Sigmoid colon (tissue), 7 donors: ENCODE measurements around the gene RARRES2. TPM values are rescaled to one million over a fixed set of nuclear protein-coding genes. Genes with fewer than 3 reads are reported as not detected.
"Not testable (repeated sequence)": the region's sequence is repeated elsewhere in the genome, so short reads cannot be mapped to it uniquely, and the experiment has no call there.

ENCODE experiments used
- DNase-seq: peaks from one replicate; pipeline ENCODE4 v3.0.0-alpha.2; 2019
- H3K27ac ChIP-seq, 4 donors: fragments of 200-600 bp; sonication (generic); one replicate each; pipeline ENCODE4 v1.5.1; 2016 to 2019; ENCODE audit warnings: mild to moderate bottlenecking in 1 of 4
- H3K27me3 ChIP-seq, 3 donors: fragments of 200-600 bp; sonication (generic); one replicate each; pipeline ENCODE4 v1.5.1; 2019; ENCODE audit warnings: mild to moderate bottlenecking in 1 of 3
- H3K36me3 ChIP-seq, 4 donors: fragments of 200-600 bp; sonication (generic); one replicate each; pipeline ENCODE4 v1.5.1; 2016 to 2019
- H3K4me1 ChIP-seq, 4 donors: fragments of 200-600 bp; sonication (generic); one replicate each; pipeline ENCODE4 v1.5.1; 2017 to 2019
- H3K4me3 ChIP-seq, 4 donors: fragments of 200-600 bp; sonication (generic); one replicate each; pipeline ENCODE4 v1.5.1; 2017 to 2019; ENCODE audit warnings: mild to moderate bottlenecking in 2 of 4, moderate library complexity in 1 of 4
- H3K9me3 ChIP-seq, 4 donors: fragments of 200-600 bp in 3 of 4; sonication (generic) in 3 of 4; one replicate each; pipeline versions ENCODE4 v1.5.1 to v1.6.1; 2013 to 2019
- CTCF ChIP-seq, 4 experiments: fragments of 450-650 bp in 3 of 4; fragments of 200-600 bp in 1 of 4; IDR thresholded peaks; one replicate each; pipeline ENCODE4 v1.5.1; 2016 to 2019; ENCODE audit warnings: antibody characterized with exemption in 4 of 4, mild to moderate bottlenecking in 3 of 4, moderate library complexity in 2 of 4
- EP300 ChIP-seq, 4 donors: sonication (generic); formaldehyde crosslinking; IDR thresholded peaks; one replicate each; pipeline ENCODE4 v1.6.1; 2017; ENCODE audit warnings: antibody characterized with exemption in 4 of 4
- POLR2A ChIP-seq, 2 donors: fragments of 450-650 bp; IDR thresholded peaks; one replicate each; pipeline ENCODE4 v1.6.1; 2016; ENCODE audit warnings: antibody characterized with exemption in 2 of 2, mild to moderate bottlenecking in 2 of 2, moderate library complexity in 2 of 2
- POLR2AphosphoS5 ChIP-seq, 4 donors: sonication (generic); formaldehyde crosslinking; IDR thresholded peaks; one replicate each; pipeline ENCODE4 v1.6.1; 2017; ENCODE audit warnings: antibody characterized with exemption in 4 of 4
- WGBS, 2 donors: extraction: QIAGEN DNeasy Blood & Tissue Kit; methylation state at CpG; one replicate each; pipeline ENCODE4 v1.1.7; 2013; 5-methylcytosine and 5-hydroxymethylcytosine counted together
- intact Hi-C: fragments of 100-400 bp; cut with DNase I; formaldehyde crosslinking; loops from one replicate; pipeline ENCODE4 v1.15.1; 2023
- polyA plus RNA-seq, 3 donors: library from polyadenylated mRNA; stranded (reverse); fragments of 200-250 nt; gene quantifications; one replicate each; pipeline ENCODE4 v1.2.3, GENCODE V29; 2013
- total RNA-seq, 4 donors: library from RNA; depleted of rRNA; stranded (reverse); fragments of >200 nt; gene quantifications; one replicate each; pipeline ENCODE4 v1.1.0, GENCODE V29; 2016
- donor health status: healthy with polysubstance abuse.
- donor health status: Bipolar disorder and iron deficiency.
- donor health status: healthy.

Gene RARRES2
- total and polyA plus RNA-seq, 7 donors, result 28.9 to 447 (median 289) TPM

DNA sequence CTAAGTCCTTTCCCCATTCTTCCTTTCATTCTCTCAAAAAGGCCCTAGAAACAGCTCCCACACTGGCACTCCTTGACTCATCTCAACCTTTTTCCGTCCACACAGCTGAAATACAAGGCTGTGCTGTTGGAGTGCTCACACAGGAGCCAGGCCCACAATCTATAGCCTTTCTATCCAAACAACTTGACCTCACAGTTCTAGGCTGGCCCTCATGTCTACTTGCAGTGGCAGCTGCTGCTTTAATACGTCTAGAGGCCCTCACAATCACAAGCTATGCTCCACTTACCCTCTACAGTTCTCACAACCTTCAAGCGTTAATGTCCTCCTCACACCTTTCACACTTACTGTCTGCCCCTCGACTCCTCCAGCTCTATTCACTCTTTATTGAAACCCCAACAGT, 30.3 kb downstream of the RARRES2 start:
- no peak for DNase-seq
- 96 to 97% methylated on average over 4 of the region's 4 CpGs for WGBS, 2 donors
- TF ChIP-seq EP300 (IDR thresholded peaks at IDR 0.05) (no peak), POLR2A (IDR thresholded peaks at IDR 0.05) (no peak), CTCF (IDR thresholded peaks at IDR 0.05) (no peak), POLR2AphosphoS5 (IDR thresholded peaks at IDR 0.05) (no peak)
- H3K27me3 ChIP-seq, result no peaks in the 10 kb centered on the region
- no peaks in the 10 kb centered on the region for H3K9me3 ChIP-seq
- no peaks in the 10 kb centered on the region for H3K36me3 ChIP-seq
- intact Hi-C loops, result no loop called here
- H3K4me1 ChIP-seq, result no peaks in the 10 kb centered on the region
- H3K27ac ChIP-seq, result no peak overlapping the region
- no peak overlapping the region for H3K4me3 ChIP-seq

- TF ChIP-seq POLR2A (IDR thresholded peaks at IDR 0.05) (no peak), CTCF (IDR thresholded peaks at IDR 0.05) (no peak), EP300 (IDR thresholded peaks at IDR 0.05) (no peak), POLR2AphosphoS5 (IDR thresholded peaks at IDR 0.05) (no peak)
- Histone ChIP-seq H3K36me3 (no peaks in the 10 kb centered on the region), H3K27ac (no peak overlapping the region), H3K4me1 (no peaks in the 10 kb centered on the region), H3K4me3 (no peak overlapping the region), H3K9me3 (no peaks in the 10 kb centered on the region), H3K27me3 (no peaks in the 10 kb centered on the region)
- no peak for DNase-seq
- intact Hi-C loops, result no loop called here
Measured at GRCh38 chr7:150308575-150308974, 32.9 kb downstream of the RARRES2 start.

GRCh38 chr7:150307904-150308303, 33.5 kb downstream of the RARRES2 start:
- H3K4me1 ChIP-seq, result no peaks in the 10 kb centered on the region
- H3K9me3 ChIP-seq, result no peaks in the 10 kb centered on the region
- 92 to 95% methylated on average over 9 of the region's 9 CpGs for WGBS, 2 donors

DNA sequence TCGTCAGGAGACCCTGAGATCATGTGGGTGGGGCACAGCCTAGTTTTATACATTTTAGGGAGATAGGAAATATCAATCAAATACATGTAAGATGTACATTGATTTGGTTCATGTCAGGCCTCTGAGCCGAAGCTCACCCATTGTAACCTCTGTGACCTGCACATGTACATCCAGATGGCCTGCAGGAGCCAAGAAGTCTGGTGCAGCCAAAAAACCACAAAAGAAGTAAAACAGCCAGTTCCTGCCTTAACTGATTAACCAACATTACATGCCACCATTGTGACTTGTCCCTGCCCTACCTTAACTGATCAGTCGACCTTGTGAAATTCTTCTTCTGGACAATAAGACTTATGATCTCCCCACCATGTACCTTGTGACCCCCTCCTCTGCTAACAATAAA, 34.3 kb downstream of the RARRES2 start:
- no peak for TF ChIP-seq POLR2AphosphoS5 (IDR thresholded peaks at IDR 0.05)
- TF ChIP-seq POLR2A (IDR thresholded peaks at IDR 0.05), result no peak
- TF ChIP-seq CTCF (IDR thresholded peaks at IDR 0.05), result no peak
- no peak for TF ChIP-seq EP300 (IDR thresholded peaks at IDR 0.05)
- H3K27me3 ChIP-seq, result no peaks in the 10 kb centered on the region
- intact Hi-C loops, result no loop called here
- DNase-seq, result no peak
- no peaks in the 10 kb centered on the region for H3K36me3 ChIP-seq
- H3K27ac ChIP-seq, result no peak overlapping the region
- no peaks in the 10 kb centered on the region for H3K9me3 ChIP-seq
- no peak overlapping the region for H3K4me3 ChIP-seq
- no peaks in the 10 kb centered on the region for H3K4me1 ChIP-seq
- 84 to 86% methylated on average over 3 of the region's 3 CpGs for WGBS, 2 donors

More at GRCh38 chr7:150307904-150308303, 33.5 kb downstream of the RARRES2 start:
- Histone ChIP-seq H3K4me3 (no peak overlapping the region), H3K27ac (no peak overlapping the region), H3K36me3 (no peaks in the 10 kb centered on the region), H3K27me3 (no peaks in the 10 kb centered on the region)
- no peak for TF ChIP-seq EP300 (IDR thresholded peaks at IDR 0.05)
- TF ChIP-seq CTCF (IDR thresholded peaks at IDR 0.05), result no peak
- TF ChIP-seq POLR2AphosphoS5 (IDR thresholded peaks at IDR 0.05), result no peak
- TF ChIP-seq POLR2A (IDR thresholded peaks at IDR 0.05), result no peak
- no peak for DNase-seq
- intact Hi-C loops, result no loop called here

DNA sequence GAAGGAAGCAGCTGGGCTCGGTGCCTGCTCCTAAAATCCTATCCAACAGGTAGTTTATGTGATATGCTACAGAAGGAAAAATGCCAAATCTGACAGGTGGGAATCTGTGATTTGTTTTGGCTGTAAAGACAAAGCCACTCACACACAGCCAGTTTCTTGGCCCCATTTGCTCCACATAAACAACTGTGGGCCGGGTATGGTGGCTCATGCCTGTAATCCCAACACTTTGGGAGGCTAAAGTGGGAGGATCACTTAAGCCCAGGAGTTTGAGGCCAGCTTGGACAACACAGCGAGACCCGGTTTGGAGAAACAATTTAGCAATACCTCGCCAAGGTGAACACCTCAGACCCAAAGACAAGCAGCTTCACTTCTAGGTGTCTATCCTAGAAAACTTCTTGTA, 35.1 kb downstream of the RARRES2 start:
- H3K36me3 ChIP-seq, result not testable (repeated sequence)

DNA sequence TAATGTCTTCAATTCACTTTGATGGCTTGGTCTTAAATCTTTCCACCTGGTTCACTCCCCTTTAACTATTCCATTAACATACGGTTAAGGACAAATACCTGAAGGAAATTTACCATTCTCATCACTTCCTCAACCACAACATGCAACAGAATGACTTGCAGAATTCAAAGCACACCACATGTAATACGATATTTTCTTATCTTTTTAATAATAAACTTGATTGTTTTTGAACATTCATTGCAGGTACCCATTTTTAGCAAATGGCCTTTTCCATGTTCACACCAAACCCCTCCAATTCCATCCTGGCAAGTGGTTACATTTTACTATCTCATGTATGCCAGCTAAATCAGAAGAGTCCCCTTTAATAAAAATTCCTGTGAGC, 35.5 kb downstream of the RARRES2 start:
- 41 to 44% methylated on average over 2 of the region's 2 CpGs for WGBS, 2 donors
- H3K27ac ChIP-seq, H3K4me3 ChIP-seq, H3K27me3 ChIP-seq, DNase-seq, H3K36me3 ChIP-seq, intact Hi-C loops, H3K9me3 ChIP-seq, H3K4me1 ChIP-seq: not testable (repeated sequence)

More for the DNA sequence above, 35.1 kb downstream of the RARRES2 start:
- H3K9me3 ChIP-seq, H3K27ac ChIP-seq, H3K4me3 ChIP-seq, H3K27me3 ChIP-seq, intact Hi-C loops, DNase-seq, H3K4me1 ChIP-seq: not testable (repeated sequence)
- 58 to 79% methylated on average over 5 of the region's 5 CpGs for WGBS, 2 donors

- H3K27me3 ChIP-seq, H3K9me3 ChIP-seq, DNase-seq, H3K4me3 ChIP-seq, H3K36me3 ChIP-seq, H3K4me1 ChIP-seq, intact Hi-C loops, H3K27ac ChIP-seq: not testable (repeated sequence)
- 69 to 86% methylated on average over 11 of the region's 11 CpGs for WGBS, 2 donors
Measured at GRCh38 chr7:150305259-150305902, 36.0 kb downstream of the RARRES2 start.

GRCh38 chr7:150304499-150305258, 36.8 kb downstream of the RARRES2 start:
- H3K9me3 ChIP-seq, H3K27me3 ChIP-seq, H3K4me1 ChIP-seq, H3K36me3 ChIP-seq, DNase-seq, intact Hi-C loops, H3K27ac ChIP-seq, H3K4me3 ChIP-seq: not testable (repeated sequence)
- WGBS, 2 donors, result 86 to 87% methylated on average over 8 of the region's 8 CpGs
